HepG2 (cell line): ENCODE data around the gene BBS9. TPM values are rescaled to one million over a fixed set of nuclear protein-coding genes. Genes with fewer than 3 reads are reported as not detected.

ENCODE experiments used
- ATAC-seq: fragments of 200-7000 bp; cut with Tn5 transposase; 3 replicates; pipeline ENCODE4 v1.9.1; 2020; ENCODE audit warnings: mild to moderate bottlenecking, moderate library complexity
- BruUV-seq: library from RNA; stranded (reverse); fragments of 400-500 nt; replicated peaks from 2 replicates; lab custom pipeline; 2021; lab: Mats Ljungman, UMichigan
- CTCF ChIA-PET: fragments of 300-600 bp; formaldehyde crosslinking; extraction: SDS; loops from one replicate; lab custom pipeline; 2021; ENCODE audit warnings: low total read pairs, inconsistent platforms, low intra/inter-chr PET ratio; lab: Yijun Ruan, JAX
- POLR2A ChIA-PET: fragments of 350-600 bp; sonication (Branson Sonifier 250); formaldehyde crosslinking; loops from one replicate; lab custom pipeline; 2020; ENCODE audit warnings: antibody characterized with exemption, inconsistent platforms; lab: Yijun Ruan, JAX
- DNase-seq: peaks from one replicate; pipeline ENCODE4 v3.0.0-alpha.2; 2015; ENCODE audit warnings: low spot score
- FAIRE-seq: peaks from 3 replicates; lab custom pipeline; 2011; peaks lifted over from hg19 to GRCh38; lab: Jason Lieb, UNC
- H2AFZ ChIP-seq: one replicate; pipeline ENCODE4 v1.6.1; 2011; ENCODE audit warnings: low read length, inconsistent platforms
- H3K27ac ChIP-seq: fragments of 300-600 bp; 3 replicates; pipeline ENCODE4 v1.8.0; 2011; ENCODE audit warnings: mixed run types, mild to moderate bottlenecking, mixed read lengths, low read length, inconsistent platforms; ENCODE audit not compliant: insufficient read depth; ENCODE audit errors: extremely low read length
- H3K27me3 ChIP-seq, 2 experiments: fragments of 200-600 bp in 1 of 2; 2 replicates in 1 of 2; 3 replicates in 1 of 2; pipeline versions ENCODE4 v1.6.0 to v1.8.0; 2011; ENCODE audit warnings: low read length in 2 of 2, mild to moderate bottlenecking in 2 of 2, moderate library complexity in 2 of 2, inconsistent platforms in 1 of 2; ENCODE audit not compliant: insufficient read depth in 2 of 2, control insufficient read depth in 1 of 2
- H3K36me3 ChIP-seq, 2 experiments: fragments of 200-600 bp in 1 of 2; replicated peaks in 1 of 2; 2 replicates in 1 of 2; 3 replicates in 1 of 2; pipeline versions ENCODE4 v1.5.1 to v1.8.0; 2011; ENCODE audit warnings: low read length in 2 of 2, inconsistent platforms in 1 of 2; ENCODE audit not compliant: insufficient read depth in 2 of 2, control insufficient read depth in 1 of 2
- H3K4me1 ChIP-seq: 2 replicates; pipeline ENCODE4 v1.5.1; 2012; ENCODE audit warnings: low read length, inconsistent platforms; ENCODE audit not compliant: insufficient read depth
- H3K4me2 ChIP-seq: 2 replicates; pipeline ENCODE4 v1.6.0; 2011; ENCODE audit warnings: low read depth, low read length, inconsistent platforms
- H3K4me3 ChIP-seq, 3 experiments: fragments of 200-600 bp in 1 of 3; sonication (generic), shearing (Covaris generic) in 1 of 3; replicated peaks in 1 of 3; 2 replicates each; pipeline ENCODE4 v1.5.1; 2011 to 2016; ENCODE audit warnings: low read length in 3 of 3, inconsistent platforms in 2 of 3, low read depth in 2 of 3, mild to moderate bottlenecking in 2 of 3, control low read depth in 1 of 3, mixed read lengths in 1 of 3; ENCODE audit not compliant: insufficient read depth in 1 of 3
- H3K79me2 ChIP-seq: one replicate; pipeline ENCODE4 v1.6.1; 2011; ENCODE audit warnings: low read length, inconsistent platforms; ENCODE audit not compliant: insufficient read depth
- H3K9ac ChIP-seq: 2 replicates; pipeline ENCODE4 v1.6.0; 2011; ENCODE audit warnings: mild to moderate bottlenecking, low read depth, low read length, inconsistent platforms; ENCODE audit not compliant: insufficient read depth
- H3K9me3 ChIP-seq: 2 replicates; pipeline ENCODE4 v1.5.1; 2012; ENCODE audit warnings: mild to moderate bottlenecking, low read length
- H4K20me1 ChIP-seq: 2 replicates; pipeline ENCODE4 v1.6.0; 2011; ENCODE audit warnings: inconsistent platforms, mild to moderate bottlenecking, low read length, moderate library complexity; ENCODE audit not compliant: insufficient read depth
- EED ChIP-seq: sonication (generic); formaldehyde crosslinking; IDR thresholded peaks from 2 replicates; pipeline ENCODE4 v1.5.0; 2020; ENCODE audit warnings: mild to moderate bottlenecking, missing genetic modification reagents
- GMEB2 ChIP-seq: IDR thresholded peaks from 2 replicates; pipeline ENCODE4 v1.6.1; 2016; ENCODE audit warnings: missing biosample characterization, missing genetic modification reagents, low read depth
- PTBP1 ChIP-seq: fragments of 200-400 bp; formaldehyde crosslinking; IDR thresholded peaks from 2 replicates; pipeline ENCODE4 v1.6.1; 2018; ENCODE audit warnings: low read length, low read depth; ENCODE audit not compliant: poor library complexity, severe bottlenecking
- TARDBP ChIP-seq: sonication (generic); formaldehyde crosslinking; IDR thresholded peaks from 2 replicates; pipeline ENCODE4 v1.8.0; 2022; ENCODE audit warnings: mild to moderate bottlenecking, missing genetic modification reagents
- ZNF720 ChIP-seq: sonication (generic); formaldehyde crosslinking; IDR thresholded peaks from 2 replicates; pipeline ENCODE4 v1.4.0; 2020; ENCODE audit warnings: missing genetic modification reagents
- ZSCAN5A ChIP-seq: sonication (generic); formaldehyde crosslinking; IDR thresholded peaks from 2 replicates; pipeline ENCODE4 v1.8.0; 2022; ENCODE audit warnings: mild to moderate bottlenecking, missing genetic modification reagents, borderline replicate concordance
- WGBS: methylation state at CpG from one replicate; pipeline ENCODE4 v1.1.6; 2017; ENCODE audit warnings: low lambda C conversion rate; 5-methylcytosine and 5-hydroxymethylcytosine counted together
- in situ Hi-C: cut with HindIII; loops from 2 replicates; pipeline ENCODE4 v1.10.0; 2017; ENCODE audit warnings: low pct_unique_long_range_greater_than_20kb; ENCODE audit not compliant: extremely low pct_ligation_motif_present
- intact Hi-C: fragments of 100-400 bp; cut with micrococcal nuclease; formaldehyde crosslinking; loops from one replicate; pipeline ENCODE4 v1.10.0; 2022; ENCODE audit not compliant: unreplicated experiment
- polyA plus RNA-seq, 8 experiments: library from polyadenylated mRNA; depleted of rRNA in 3 of 8; stranded (reverse) in 7 of 8; unstranded in 1 of 8; fragments of >200 nt; fragmentation: Illumina TruSeq in 4 of 8; extraction: Trizol in 4 of 8; gene quantifications; 2 replicates each; pipeline versions ENCODE4 v1.2.1 to v1.2.3, GENCODE V29; 2011 to 2016; ENCODE audit warnings: low read depth in 4 of 8, missing spikeins in 1 of 8, mixed read lengths in 1 of 8; ENCODE audit not compliant: insufficient read depth in 1 of 8
- total RNA-seq, 5 experiments: library from RNA; depleted of rRNA; stranded (reverse); fragments of >200 nt; fragmentation: Illumina TruSeq; extraction: Trizol; gene quantifications; 2 replicates each; pipeline ENCODE4 v1.2.3, GENCODE V29; 2016; ENCODE audit warnings: low read depth in 1 of 5
- TF ChIP-seq, protein P1 (sequence below): sonication (generic); formaldehyde crosslinking; IDR thresholded peaks from 2 replicates; pipeline ENCODE4 v1.4.0; 2020; ENCODE audit warnings: missing genetic modification reagents
- TF ChIP-seq, protein P2 (sequence below): sonication (generic); formaldehyde crosslinking; IDR thresholded peaks from 2 replicates; pipeline ENCODE4 v1.4.0; 2020; ENCODE audit warnings: mild to moderate bottlenecking, missing genetic modification reagents

The BBS9 gene
- total and polyA plus RNA-seq, 2 of the 13 experiments (the other 11 are each of a cell fraction or from before 2014, with no cell fraction given), result 5.1 to 7.8 TPM

- TF ChIP-seq TARDBP (CRISPR knock-in tag) (no peak), ZSCAN5A (CRISPR knock-in tag) (no peak), GMEB2 (CRISPR knock-in tag) (no peak), EED (CRISPR knock-in tag) (no peak), PTBP1 (no peak)
- TF ChIP-seq, protein P1, sequence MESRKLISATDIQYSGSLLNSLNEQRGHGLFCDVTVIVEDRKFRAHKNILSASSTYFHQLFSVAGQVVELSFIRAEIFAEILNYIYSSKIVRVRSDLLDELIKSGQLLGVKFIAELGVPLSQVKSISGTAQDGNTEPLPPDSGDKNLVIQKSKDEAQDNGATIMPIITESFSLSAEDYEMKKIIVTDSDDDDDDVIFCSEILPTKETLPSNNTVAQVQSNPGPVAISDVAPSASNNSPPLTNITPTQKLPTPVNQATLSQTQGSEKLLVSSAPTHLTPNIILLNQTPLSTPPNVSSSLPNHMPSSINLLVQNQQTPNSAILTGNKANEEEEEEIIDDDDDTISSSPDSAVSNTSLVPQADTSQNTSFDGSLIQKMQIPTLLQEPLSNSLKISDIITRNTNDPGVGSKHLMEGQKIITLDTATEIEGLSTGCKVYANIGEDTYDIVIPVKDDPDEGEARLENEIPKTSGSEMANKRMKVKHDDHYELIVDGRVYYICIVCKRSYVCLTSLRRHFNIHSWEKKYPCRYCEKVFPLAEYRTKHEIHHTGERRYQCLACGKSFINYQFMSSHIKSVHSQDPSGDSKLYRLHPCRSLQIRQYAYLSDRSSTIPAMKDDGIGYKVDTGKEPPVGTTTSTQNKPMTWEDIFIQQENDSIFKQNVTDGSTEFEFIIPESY (CRISPR knock-in tag), result no peak
These were observed 209.9 kb downstream of the BBS9 start (continued) for GRCh38 chr7:33339074-33339790.

GRCh38 chr7:33346055-33346454, 216.7 kb downstream of the BBS9 start:
- no peak for FAIRE-seq
- H3K9ac ChIP-seq, result no peak overlapping the region
- no peak for DNase-seq
- no peak overlapping the region for H3K27ac ChIP-seq
- intact Hi-C loops, result no loop called here
- H3K36me3 ChIP-seq, result no peaks in the 10 kb centered on the region
- no peaks in the 10 kb centered on the region; a peak in 1 of 5 replicates for H3K27me3 ChIP-seq
- CTCF ChIA-PET, result no interaction called here
- H3K4me2 ChIP-seq, result no peak overlapping the region
- in situ Hi-C loops, result no loop called here
- no peaks in the 10 kb centered on the region for H3K79me2 ChIP-seq
- no peaks in the 10 kb centered on the region for H3K9me3 ChIP-seq
- no peaks in the 10 kb centered on the region for H3K4me1 ChIP-seq
- no peak overlapping the region for H2AFZ ChIP-seq
- H4K20me1 ChIP-seq, result no peaks in the 10 kb centered on the region
- 97% methylated on average over 3 of the region's 3 CpGs for WGBS
- no TSS peak for BruUV-seq
- ATAC-seq, result no peak
- no peak overlapping the region for H3K4me3 ChIP-seq
- POLR2A ChIA-PET, result no interaction called here
- TF ChIP-seq, protein P2, sequence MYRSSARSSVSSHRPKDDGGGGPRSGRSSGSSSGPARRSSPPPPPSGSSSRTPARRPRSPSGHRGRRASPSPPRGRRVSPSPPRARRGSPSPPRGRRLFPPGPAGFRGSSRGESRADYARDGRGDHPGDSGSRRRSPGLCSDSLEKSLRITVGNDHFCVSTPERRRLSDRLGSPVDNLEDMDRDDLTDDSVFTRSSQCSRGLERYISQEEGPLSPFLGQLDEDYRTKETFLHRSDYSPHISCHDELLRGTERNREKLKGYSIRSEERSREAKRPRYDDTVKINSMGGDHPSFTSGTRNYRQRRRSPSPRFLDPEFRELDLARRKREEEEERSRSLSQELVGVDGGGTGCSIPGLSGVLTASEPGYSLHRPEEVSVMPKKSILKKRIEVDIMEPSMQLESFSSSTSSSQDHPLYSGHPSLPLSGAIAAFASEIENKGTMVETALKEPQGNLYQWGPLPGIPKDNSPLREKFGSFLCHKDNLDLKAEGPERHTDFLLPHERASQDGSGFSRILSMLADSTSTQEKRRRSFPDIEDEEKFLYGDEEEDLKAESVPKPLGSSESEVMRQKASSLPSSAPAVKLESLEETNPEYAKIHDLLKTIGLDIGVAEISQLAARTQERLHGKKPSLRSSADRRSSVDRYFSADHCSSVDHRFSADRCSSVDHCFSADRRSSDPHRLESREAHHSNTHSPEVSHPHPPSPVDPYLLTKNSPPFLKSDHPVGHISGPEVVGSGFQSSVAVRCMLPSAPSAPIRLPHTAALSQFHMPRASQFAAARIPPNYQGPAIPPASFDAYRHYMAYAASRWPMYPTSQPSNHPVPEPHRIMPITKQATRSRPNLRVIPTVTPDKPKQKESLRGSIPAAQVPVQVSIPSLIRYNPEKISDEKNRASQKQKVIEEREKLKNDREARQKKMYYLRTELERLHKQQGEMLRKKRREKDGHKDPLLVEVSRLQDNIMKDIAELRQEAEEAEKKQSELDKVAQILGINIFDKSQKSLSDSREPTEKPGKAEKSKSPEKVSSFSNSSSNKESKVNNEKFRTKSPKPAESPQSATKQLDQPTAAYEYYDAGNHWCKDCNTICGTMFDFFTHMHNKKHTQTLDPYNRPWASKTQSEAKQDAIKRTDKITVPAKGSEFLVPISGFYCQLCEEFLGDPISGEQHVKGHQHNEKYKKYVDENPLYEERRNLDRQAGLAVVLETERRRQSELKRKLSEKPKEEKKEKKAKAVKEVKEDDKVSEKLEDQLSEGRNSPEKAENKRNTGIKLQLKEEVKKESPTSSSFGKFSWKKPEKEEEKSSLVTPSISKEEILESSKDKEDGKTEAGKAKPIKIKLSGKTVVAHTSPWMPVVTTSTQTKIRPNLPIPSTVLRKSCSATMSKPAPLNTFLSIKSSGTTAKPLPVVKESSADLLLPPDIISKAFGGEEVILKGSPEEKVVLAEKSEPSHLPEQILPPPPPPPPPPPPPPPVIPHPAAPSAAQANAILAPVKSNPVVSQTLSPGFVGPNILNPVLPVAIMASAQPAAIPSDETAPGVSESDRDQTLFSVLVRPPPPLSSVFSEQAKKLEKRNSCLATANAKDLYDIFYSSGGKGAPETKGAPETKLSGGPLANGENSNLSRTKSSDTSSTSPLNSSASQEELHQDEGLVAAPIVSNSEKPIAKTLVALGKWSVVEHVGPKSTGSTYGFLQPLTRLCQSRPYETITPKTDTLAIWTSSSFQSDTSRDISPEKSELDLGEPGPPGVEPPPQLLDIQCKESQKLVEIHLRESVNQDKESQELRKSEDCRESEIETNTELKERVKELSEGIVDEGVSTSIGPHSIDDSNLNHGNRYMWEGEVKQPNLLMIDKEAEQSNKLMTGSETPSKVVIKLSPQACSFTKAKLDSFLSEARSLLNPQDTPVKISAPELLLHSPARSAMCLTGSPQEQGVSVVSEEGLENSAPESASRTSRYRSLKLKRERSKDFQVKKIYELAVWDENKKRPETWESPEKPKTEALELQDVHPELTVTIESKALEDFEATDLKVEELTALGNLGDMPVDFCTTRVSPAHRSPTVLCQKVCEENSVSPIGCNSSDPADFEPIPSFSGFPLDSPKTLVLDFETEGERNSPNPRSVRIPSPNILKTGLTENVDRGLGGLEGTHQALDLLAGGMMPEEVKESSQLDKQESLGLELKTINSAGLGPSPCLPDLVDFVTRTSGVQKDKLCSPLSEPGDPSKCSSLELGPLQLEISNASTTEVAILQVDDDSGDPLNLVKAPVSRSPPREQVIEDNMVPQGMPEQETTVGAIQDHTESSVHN (CRISPR knock-in tag), result no peak
- TF ChIP-seq ZNF720 (CRISPR knock-in tag), result no peak
